Measurements from ENCODE around the gene MYO15A.

MYO15A gene

GRCh38 chr17:18099516-18099915 is 9.0 kb upstream of the MYO15A start:
- H3K4me2 ChIP-seq (ENCODE audit: low read depth, low read length, poor library complexity, severe bottlenecking): no peak overlapping the region
- TF ChIP-seq EZH2phosphoT487 (IDR thresholded peaks at IDR 0.05; ENCODE audit: borderline replicate concordance): no peak
- TF ChIP-seq, protein P1, sequence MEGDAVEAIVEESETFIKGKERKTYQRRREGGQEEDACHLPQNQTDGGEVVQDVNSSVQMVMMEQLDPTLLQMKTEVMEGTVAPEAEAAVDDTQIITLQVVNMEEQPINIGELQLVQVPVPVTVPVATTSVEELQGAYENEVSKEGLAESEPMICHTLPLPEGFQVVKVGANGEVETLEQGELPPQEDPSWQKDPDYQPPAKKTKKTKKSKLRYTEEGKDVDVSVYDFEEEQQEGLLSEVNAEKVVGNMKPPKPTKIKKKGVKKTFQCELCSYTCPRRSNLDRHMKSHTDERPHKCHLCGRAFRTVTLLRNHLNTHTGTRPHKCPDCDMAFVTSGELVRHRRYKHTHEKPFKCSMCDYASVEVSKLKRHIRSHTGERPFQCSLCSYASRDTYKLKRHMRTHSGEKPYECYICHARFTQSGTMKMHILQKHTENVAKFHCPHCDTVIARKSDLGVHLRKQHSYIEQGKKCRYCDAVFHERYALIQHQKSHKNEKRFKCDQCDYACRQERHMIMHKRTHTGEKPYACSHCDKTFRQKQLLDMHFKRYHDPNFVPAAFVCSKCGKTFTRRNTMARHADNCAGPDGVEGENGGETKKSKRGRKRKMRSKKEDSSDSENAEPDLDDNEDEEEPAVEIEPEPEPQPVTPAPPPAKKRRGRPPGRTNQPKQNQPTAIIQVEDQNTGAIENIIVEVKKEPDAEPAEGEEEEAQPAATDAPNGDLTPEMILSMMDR (conservative IDR thresholded peaks at IDR 0.05; ENCODE audit: low read length): no peak

GRCh38 chr17:18100616-18101015 is 7.9 kb upstream of the MYO15A start:
- H3K9me2 ChIP-seq (replicated peaks; ENCODE audit: low read depth, low read length): no peaks in the 10 kb centered on the region
- H2AFZ ChIP-seq (ENCODE audit: low read length): no peak overlapping the region
- no peak for TF ChIP-seq EZH2phosphoT487 (IDR thresholded peaks at IDR 0.05; ENCODE audit: borderline replicate concordance)
- TF ChIP-seq, protein P1 (conservative IDR thresholded peaks at IDR 0.05; ENCODE audit: low read length): no peak
- no peaks in the 10 kb centered on the region for H3K27me3 ChIP-seq (ENCODE audit: insufficient read depth, low read length, poor library complexity, severe bottlenecking)
- H3K4me2 ChIP-seq (ENCODE audit: low read depth, low read length, poor library complexity, severe bottlenecking): no peak overlapping the region
- H3K4me3 ChIP-seq (ENCODE audit: low read length, poor library complexity, severe bottlenecking): no peak overlapping the region
- H3K4me1 ChIP-seq (ENCODE audit: insufficient read depth, low read length, poor library complexity, severe bottlenecking): no peaks in the 10 kb centered on the region
- no peaks in the 10 kb centered on the region for H3K9me3 ChIP-seq (ENCODE audit: insufficient read depth, low read depth, low read length)
- no peaks in the 10 kb centered on the region for H3F3A ChIP-seq (ENCODE audit: low read depth)
- no peak overlapping the region for H3K9ac ChIP-seq (ENCODE audit: low read depth, low read length, poor library complexity, severe bottlenecking)
- H3K79me2 ChIP-seq (ENCODE audit: insufficient read depth, low read length): no peaks in the 10 kb centered on the region
- peaks cover 23% of the 10 kb centered on the region; the same call in 1 of the 2 replicates for H3K36me3 ChIP-seq (ENCODE audit: insufficient read depth, low read length)
- H4K20me1 ChIP-seq (ENCODE audit: insufficient read depth, low read length, poor library complexity, severe bottlenecking): no peaks in the 10 kb centered on the region

More at GRCh38 chr17:18099516-18099915, 9.0 kb upstream of the MYO15A start:
- Histone ChIP-seq H3K9me2 (replicated peaks; ENCODE audit: low read depth, low read length) (no peaks in the 10 kb centered on the region), H3F3A (ENCODE audit: low read depth) (no peaks in the 10 kb centered on the region), H2AFZ (ENCODE audit: low read length) (no peak overlapping the region), H4K20me1 (ENCODE audit: insufficient read depth, low read length, poor library complexity, severe bottlenecking) (no peaks in the 10 kb centered on the region), H3K9me3 (ENCODE audit: insufficient read depth, low read depth, low read length) (no peaks in the 10 kb centered on the region), H3K79me2 (ENCODE audit: insufficient read depth, low read length) (no peaks in the 10 kb centered on the region), H3K4me1 (ENCODE audit: insufficient read depth, low read length, poor library complexity, severe bottlenecking) (no peaks in the 10 kb centered on the region), H3K9ac (ENCODE audit: low read depth, low read length, poor library complexity, severe bottlenecking) (no peak overlapping the region), H3K27me3 (ENCODE audit: insufficient read depth, low read length, poor library complexity, severe bottlenecking) (no peaks in the 10 kb centered on the region), H3K36me3 (ENCODE audit: insufficient read depth, low read length) (peaks cover 23% of the 10 kb centered on the region; the same call in 1 of the 2 replicates), H3K4me3 (ENCODE audit: low read length, poor library complexity, severe bottlenecking) (no peak overlapping the region)

GRCh38 chr17:18101828-18102227 is 6.7 kb upstream of the MYO15A start:
- H3F3A ChIP-seq (ENCODE audit: low read depth): no peaks in the 10 kb centered on the region
- H3K9me3 ChIP-seq (ENCODE audit: insufficient read depth, low read depth, low read length): no peaks in the 10 kb centered on the region
- no peaks in the 10 kb centered on the region for H3K4me1 ChIP-seq (ENCODE audit: insufficient read depth, low read length, poor library complexity, severe bottlenecking)
- H4K20me1 ChIP-seq (ENCODE audit: insufficient read depth, low read length, poor library complexity, severe bottlenecking): no peaks in the 10 kb centered on the region
- TF ChIP-seq, protein P1 (conservative IDR thresholded peaks at IDR 0.05; ENCODE audit: low read length): no peak
- TF ChIP-seq EZH2phosphoT487 (IDR thresholded peaks at IDR 0.05; ENCODE audit: borderline replicate concordance): no peak
- H3K4me2 ChIP-seq (ENCODE audit: low read depth, low read length, poor library complexity, severe bottlenecking): no peak overlapping the region
- H3K9me2 ChIP-seq (replicated peaks; ENCODE audit: low read depth, low read length): no peaks in the 10 kb centered on the region
- H3K27me3 ChIP-seq (ENCODE audit: insufficient read depth, low read length, poor library complexity, severe bottlenecking): no peaks in the 10 kb centered on the region
- H2AFZ ChIP-seq (ENCODE audit: low read length): no peak overlapping the region
- H3K79me2 ChIP-seq (ENCODE audit: insufficient read depth, low read length): no peaks in the 10 kb centered on the region
- H3K4me3 ChIP-seq (ENCODE audit: low read length, poor library complexity, severe bottlenecking): no peak overlapping the region
- H3K36me3 ChIP-seq (ENCODE audit: insufficient read depth, low read length): peaks cover 23% of the 10 kb centered on the region; the same call in 1 of the 2 replicates
- no peak overlapping the region for H3K9ac ChIP-seq (ENCODE audit: low read depth, low read length, poor library complexity, severe bottlenecking)

Data from Loucy (cell line).